Measurements from ENCODE around the gene PHF20.

DNA sequence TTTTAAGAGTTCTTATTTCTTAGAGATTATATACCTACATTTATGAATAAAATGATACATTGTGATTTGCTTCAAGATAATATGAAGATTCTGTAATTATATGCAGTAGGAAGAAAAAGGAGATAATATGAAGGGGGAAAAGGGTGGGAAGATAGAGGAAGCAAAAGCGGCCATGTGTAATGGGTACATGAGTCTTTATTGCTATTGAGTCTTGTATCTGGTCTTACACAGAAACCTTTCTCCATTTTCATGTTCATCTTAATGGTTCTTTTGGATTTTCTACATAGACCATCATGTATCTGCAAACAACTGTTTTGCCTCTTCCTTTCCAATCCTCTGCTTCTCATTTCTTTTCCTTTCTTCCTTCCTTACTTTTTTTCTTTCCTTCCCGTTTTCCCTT is 36.1 kb downstream of the PHF20 start:
- TF ChIP-seq POLR2A (IDR thresholded peaks at IDR 0.05; ENCODE audit: low read depth, low read length): no peak
- no peak for TF ChIP-seq FOS (IDR thresholded peaks at IDR 0.05; ENCODE audit: borderline replicate concordance, insufficient read depth, low read length)
- TF ChIP-seq, protein P1, sequence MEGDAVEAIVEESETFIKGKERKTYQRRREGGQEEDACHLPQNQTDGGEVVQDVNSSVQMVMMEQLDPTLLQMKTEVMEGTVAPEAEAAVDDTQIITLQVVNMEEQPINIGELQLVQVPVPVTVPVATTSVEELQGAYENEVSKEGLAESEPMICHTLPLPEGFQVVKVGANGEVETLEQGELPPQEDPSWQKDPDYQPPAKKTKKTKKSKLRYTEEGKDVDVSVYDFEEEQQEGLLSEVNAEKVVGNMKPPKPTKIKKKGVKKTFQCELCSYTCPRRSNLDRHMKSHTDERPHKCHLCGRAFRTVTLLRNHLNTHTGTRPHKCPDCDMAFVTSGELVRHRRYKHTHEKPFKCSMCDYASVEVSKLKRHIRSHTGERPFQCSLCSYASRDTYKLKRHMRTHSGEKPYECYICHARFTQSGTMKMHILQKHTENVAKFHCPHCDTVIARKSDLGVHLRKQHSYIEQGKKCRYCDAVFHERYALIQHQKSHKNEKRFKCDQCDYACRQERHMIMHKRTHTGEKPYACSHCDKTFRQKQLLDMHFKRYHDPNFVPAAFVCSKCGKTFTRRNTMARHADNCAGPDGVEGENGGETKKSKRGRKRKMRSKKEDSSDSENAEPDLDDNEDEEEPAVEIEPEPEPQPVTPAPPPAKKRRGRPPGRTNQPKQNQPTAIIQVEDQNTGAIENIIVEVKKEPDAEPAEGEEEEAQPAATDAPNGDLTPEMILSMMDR (IDR thresholded peaks at IDR 0.05; ENCODE audit: extremely low read depth in 1 of 2, insufficient read depth in 1 of 2, low read depth in 1 of 2, low read length in 2 of 2): no peak
- TF ChIP-seq GATA2 (IDR thresholded peaks at IDR 0.05; ENCODE audit: insufficient read depth, insufficient read length, low read depth, low read length): no peak
- TF ChIP-seq EZH2 (IDR thresholded peaks at IDR 0.05; ENCODE audit: borderline replicate concordance, low read depth, low read length, severe bottlenecking): no peak
